ENCODE results near the gene NANOS3.
"Not testable (repeated sequence)": the region's sequence is repeated elsewhere in the genome, so short reads cannot be mapped to it uniquely, and the experiment has no call there.

The NANOS3 gene

GRCh38 chr19:13887018-13887436 is 10.1 kb downstream of the NANOS3 start:
- no peak for DNase-seq

GRCh38 chr19:13887517-13887916 is 10.6 kb downstream of the NANOS3 start:
- DNase-seq, result no peak

- DNase-seq, result no peak
These were observed 11.3 kb downstream of the NANOS3 start for GRCh38 chr19:13888281-13888680.

- no peak for DNase-seq
These were observed 13.2 kb downstream of the NANOS3 start for GRCh38 chr19:13890136-13890535.

GRCh38 chr19:13892870-13893269 is 15.9 kb downstream of the NANOS3 start:
- DNase-seq, result no peak

DNA sequence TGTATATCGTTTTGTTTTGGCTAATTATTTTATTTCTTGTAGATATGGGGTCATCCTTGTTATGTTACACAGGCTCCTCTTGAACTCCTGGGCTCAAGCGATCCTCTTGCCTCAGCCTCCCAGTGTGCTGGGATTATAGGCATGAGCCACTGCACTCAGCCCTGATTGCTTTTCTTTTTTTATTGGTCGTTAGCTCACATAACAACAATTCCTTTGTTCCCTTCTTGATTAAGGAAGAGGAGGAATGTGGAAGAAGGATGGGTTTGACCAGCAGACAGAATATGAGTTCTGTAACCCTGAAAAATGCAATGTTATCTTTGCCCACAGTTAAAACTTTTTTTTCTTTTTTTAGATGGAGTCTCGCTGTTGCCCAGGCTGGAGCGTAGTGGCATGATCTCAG is 17.6 kb downstream of the NANOS3 start:
- DNase-seq, result no peak

- DNase-seq, result no peak
These were observed 19.3 kb downstream of the NANOS3 start for GRCh38 chr19:13896227-13896626.

GRCh38 chr19:13899393-13899792 is 22.5 kb downstream of the NANOS3 start:
- DNase-seq, result no peak

- no peak for DNase-seq
These were observed 23.1 kb downstream of the NANOS3 start for GRCh38 chr19:13899912-13900584.

DNA sequence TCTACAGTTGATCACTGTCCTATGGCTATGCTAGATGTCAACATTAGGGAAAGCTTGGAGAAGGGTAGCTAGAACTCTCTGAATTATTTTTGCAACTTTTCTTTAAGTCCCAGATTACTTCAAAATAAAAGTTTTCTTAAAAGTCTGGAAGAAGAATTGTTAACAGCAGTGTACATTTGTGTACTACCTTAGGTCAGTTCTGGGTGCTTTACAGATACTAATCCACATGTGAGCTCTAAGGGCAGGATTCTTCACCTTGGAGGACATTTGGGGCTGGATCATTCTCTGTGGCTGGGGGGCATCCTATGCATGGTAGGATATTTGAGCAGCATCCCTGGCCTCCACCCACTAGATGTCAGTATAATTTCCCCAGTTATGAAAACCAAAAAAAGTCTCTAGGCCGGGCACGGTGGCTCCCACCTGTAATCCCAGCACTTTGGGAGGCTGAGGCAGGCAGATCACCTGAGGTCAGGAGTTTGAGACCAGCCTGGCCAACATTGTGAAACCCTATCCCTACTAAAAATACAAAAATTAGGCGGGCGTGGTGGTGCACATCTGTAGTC is 26.1 kb downstream of the NANOS3 start:
- DNase-seq, result no peak

GRCh38 chr19:13905634-13906520 is 28.9 kb downstream of the NANOS3 start, which contains the start of the genes BRME1 and CC2D1A:
Gene BRME1 (minus strand): TSS chr19:13906117. CDS start chr19:13904892, 1,225 bp downstream.
Gene CC2D1A (plus strand): TSS chr19:13906201. CDS start chr19:13906442, 241 bp downstream.
- DNase-seq, result peak; percentile 79

- DNase-seq, result no peak
These were observed 29.6 kb downstream of the NANOS3 start for GRCh38 chr19:13906521-13906904.

DNA sequence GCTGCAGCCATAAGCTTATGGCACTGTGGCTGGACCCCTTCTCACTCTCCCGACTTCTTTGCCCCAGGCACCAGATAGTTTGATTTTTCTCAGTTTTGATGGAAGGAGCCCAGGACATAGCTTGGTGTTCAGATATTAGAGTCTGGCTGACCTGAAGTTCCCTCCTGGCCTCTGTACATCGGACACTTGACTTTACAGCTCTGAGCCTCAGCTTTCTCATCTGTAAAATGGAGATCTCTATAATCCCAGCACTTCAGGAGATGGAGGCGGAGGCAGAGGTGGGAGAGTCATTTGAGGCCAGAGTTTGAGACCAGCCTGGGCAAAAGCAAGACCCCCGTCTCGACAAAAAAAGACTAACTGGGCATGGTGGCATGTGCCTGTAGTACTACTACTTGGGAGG is 30.0 kb downstream of the NANOS3 start:
- DNase-seq, result no peak

- no peak for DNase-seq
These were observed 31.7 kb downstream of the NANOS3 start for GRCh38 chr19:13908674-13909073.

GRCh38 chr19:13909430-13909829 is 32.5 kb downstream of the NANOS3 start:
- DNase-seq, result no peak

- DNase-seq, result no peak
These were observed 36.4 kb downstream of the NANOS3 start for GRCh38 chr19:13913352-13913751.

- no peak for DNase-seq
These were observed 37.8 kb downstream of the NANOS3 start for GRCh38 chr19:13914777-13915176.

GRCh38 chr19:13917888-13918406 is 41.0 kb downstream of the NANOS3 start:
- DNase-seq, result no peak

DNA sequence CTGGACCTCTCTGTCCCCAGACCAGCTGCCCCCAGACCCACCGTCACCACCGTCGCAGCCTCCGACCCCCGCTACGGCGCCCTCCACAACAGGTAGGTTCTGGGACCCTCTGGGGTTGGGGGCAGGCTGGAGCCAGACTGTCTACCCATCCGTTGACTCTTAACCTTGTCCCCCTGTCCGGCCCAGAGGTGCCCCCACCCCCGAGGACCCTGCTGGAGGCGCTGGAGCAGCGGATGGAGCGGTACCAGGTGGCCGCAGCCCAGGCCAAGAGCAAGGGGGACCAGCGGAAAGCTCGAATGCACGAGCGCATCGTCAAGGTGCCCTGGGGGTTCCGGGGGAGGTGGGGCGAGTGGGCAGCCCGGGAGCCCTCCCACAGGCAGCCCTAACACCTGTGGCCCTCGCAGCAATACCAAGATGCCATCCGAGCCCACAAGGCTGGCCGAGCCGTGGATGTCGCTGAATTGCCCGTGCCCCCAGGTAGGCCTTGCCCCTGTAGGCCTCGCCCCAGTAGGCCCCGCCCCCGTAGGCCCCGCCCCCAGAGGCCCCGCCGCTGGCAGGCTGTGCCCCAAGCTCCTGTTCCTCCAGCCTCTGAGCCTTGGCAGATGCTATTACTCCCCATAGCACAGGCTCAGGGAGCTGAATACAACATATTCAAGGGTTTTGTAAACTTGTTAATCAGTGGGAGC is 41.9 kb downstream of the NANOS3 start:
- DNase-seq, result no peak

DNA sequence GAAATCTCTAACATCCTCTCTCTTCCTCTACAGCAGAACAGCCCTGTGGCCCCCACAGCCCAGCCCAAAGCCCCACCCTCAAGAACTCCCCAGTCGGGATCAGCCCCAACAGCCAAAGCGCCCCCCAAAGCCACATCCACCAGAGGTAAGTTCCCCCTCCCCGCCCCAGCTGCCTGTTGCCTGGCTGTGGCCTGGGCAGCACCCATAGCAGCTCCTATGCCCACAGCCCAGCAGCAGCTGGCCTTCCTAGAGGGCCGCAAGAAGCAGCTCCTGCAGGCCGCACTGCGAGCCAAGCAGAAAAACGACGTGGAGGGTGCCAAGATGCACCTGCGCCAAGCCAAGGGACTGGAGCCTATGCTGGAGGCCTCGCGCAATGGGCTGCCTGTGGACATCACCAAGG is 43.6 kb downstream of the NANOS3 start:
- no peak for DNase-seq

- peak; percentile 4 for DNase-seq
These were observed 44.2 kb downstream of the NANOS3 start for GRCh38 chr19:13920940-13921747.

- DNase-seq, result not testable (repeated sequence)
These were observed 45.2 kb downstream of the NANOS3 start for GRCh38 chr19:13922118-13922517.

Data from SHP77 treated with DMSO at 0.1 percent for 48 hours (cell line).